Measurements from ENCODE around the gene SWT1. TPM values are rescaled to one million over a fixed set of nuclear protein-coding genes. Genes with fewer than 3 reads are reported as not detected.

Gene SWT1
- total RNA-seq, 4 donors from 2014 or later, result 3.9 to 12.0 (median 6.2) TPM

- Histone ChIP-seq H3K36me3 (peaks cover 7 to 44% of the 10 kb centered on the region in 2 donors), H3K27ac (no peak overlapping the region), H3K4me1 (peaks cover 0 to 21% (median 0%) of the 10 kb centered on the region in 3 donors), H3K27me3 (no peaks in the 10 kb centered on the region), H3K9me3 (no peaks in the 10 kb centered on the region), H3K4me3 (no peak overlapping the region)
- TF ChIP-seq POLR2AphosphoS5 (IDR thresholded peaks at IDR 0.05) (no peak), POLR2A (IDR thresholded peaks at IDR 0.05) (no peak)
- no peak for ATAC-seq
Observed at GRCh38 chr1:185295091-185295490, 138.1 kb downstream of the SWT1 start.

DNA sequence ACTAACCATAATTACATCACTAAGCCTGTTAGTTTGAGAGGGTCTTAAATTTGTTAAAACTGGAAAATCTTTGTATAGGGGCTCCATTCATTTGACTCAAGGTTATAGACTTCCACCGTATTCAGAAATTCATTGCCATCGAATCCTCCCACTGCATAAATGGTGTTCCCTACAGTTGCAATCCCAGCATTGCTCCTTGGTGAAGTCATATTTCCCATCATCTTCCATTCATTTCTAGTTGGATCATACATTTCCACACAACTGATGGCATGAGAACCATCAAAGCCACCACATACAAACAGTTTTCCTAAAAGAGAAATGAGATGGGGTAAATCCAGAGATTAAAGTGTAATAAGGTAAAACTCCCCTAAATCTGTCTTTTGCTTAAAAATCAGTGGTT is 141.0 kb downstream of the SWT1 start:
- WGBS, 2 donors (ENCODE audit: low coverage in 1 of 2), result 76 to 90% methylated on average over 2 of the region's 2 CpGs
- Histone ChIP-seq H3K27me3 (no peaks in the 10 kb centered on the region), H3K9me3 (no peaks in the 10 kb centered on the region), H3K36me3 (peaks cover 7 to 72% of the 10 kb centered on the region in 2 donors), H3K27ac (no peak overlapping the region), H3K4me3 (no peak overlapping the region), H3K4me1 (peaks cover 0 to 13% (median 0%) of the 10 kb centered on the region in 3 donors)
- no peak for ATAC-seq
- TF ChIP-seq POLR2AphosphoS5 (IDR thresholded peaks at IDR 0.05) (no peak), POLR2A (IDR thresholded peaks at IDR 0.05) (no peak), CTCF (IDR thresholded peaks at IDR 0.05) (no peak), EP300 (IDR thresholded peaks at IDR 0.05) (no peak)

- Histone ChIP-seq H3K27ac (no peak overlapping the region), H3K4me1 (no peaks in the 10 kb centered on the region), H3K36me3 (peaks cover 7 to 94% of the 10 kb centered on the region in 2 donors), H3K4me3 (no peak overlapping the region), H3K9me3 (no peaks in the 10 kb centered on the region), H3K27me3 (no peaks in the 10 kb centered on the region)
- WGBS, 2 donors (ENCODE audit: low coverage in 1 of 2), result 84 to 88% methylated on average over 6 of the region's 6 CpGs
- ATAC-seq, result no peak
- TF ChIP-seq POLR2AphosphoS5 (IDR thresholded peaks at IDR 0.05), result no peak
- no peak for TF ChIP-seq CTCF (IDR thresholded peaks at IDR 0.05)
Observed at GRCh38 chr1:185300152-185300551, 143.2 kb downstream of the SWT1 start.

GRCh38 chr1:185305419-185305818 is 148.5 kb downstream of the SWT1 start:
- WGBS, 2 donors (ENCODE audit: low coverage in 1 of 2), result 82 to 91% methylated on average over 3 of the region's 3 CpGs
- no peaks in the 10 kb centered on the region for H3K27me3 ChIP-seq
- no peak for TF ChIP-seq POLR2A (IDR thresholded peaks at IDR 0.05)
- TF ChIP-seq CTCF (IDR thresholded peaks at IDR 0.05), result no peak
- TF ChIP-seq EP300 (IDR thresholded peaks at IDR 0.05), result no peak
- TF ChIP-seq POLR2AphosphoS5 (IDR thresholded peaks at IDR 0.05), result no peak
- H3K4me3 ChIP-seq, result no peak overlapping the region
- H3K27ac ChIP-seq, result no peak overlapping the region
- no peak for ATAC-seq
- no peaks in the 10 kb centered on the region for H3K9me3 ChIP-seq
- peaks cover 0 to 10% (median 0%) of the 10 kb centered on the region in 3 donors for H3K4me1 ChIP-seq
- H3K36me3 ChIP-seq, result peaks cover 10 to 99% of the 10 kb centered on the region in 2 donors

DNA sequence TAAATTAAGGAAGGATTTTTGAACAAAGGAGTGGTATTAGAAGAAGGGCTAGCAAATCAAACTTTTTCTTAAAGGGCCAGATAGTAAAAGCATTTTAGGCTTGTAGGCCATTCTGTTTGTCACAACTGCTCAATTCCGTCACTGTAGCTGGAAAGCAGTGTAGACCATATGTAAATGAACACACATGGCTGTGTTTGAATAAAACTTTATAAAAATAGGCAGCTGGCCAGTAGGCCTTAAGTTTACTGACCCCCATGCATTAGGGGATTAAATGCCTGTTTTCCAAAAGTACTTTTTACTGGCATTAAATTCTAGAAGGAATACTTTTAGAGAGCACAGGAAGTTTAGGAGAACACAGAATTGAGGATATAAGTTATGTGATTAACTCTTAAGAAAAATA is 151.2 kb downstream of the SWT1 start:
- Histone ChIP-seq H3K4me1 (peaks cover 0 to 27% (median 0%) of the 10 kb centered on the region in 3 donors), H3K9me3 (no peaks in the 10 kb centered on the region), H3K36me3 (peaks cover 10 to 75% of the 10 kb centered on the region in 2 donors), H3K27me3 (no peaks in the 10 kb centered on the region), H3K27ac (no peak overlapping the region), H3K4me3 (no peak overlapping the region)
- no peak for ATAC-seq
- WGBS, 2 donors (ENCODE audit: low coverage in 1 of 2), result 86 to 100% methylated on average over 1 of the region's 1 CpG
- TF ChIP-seq POLR2A (IDR thresholded peaks at IDR 0.05) (no peak), CTCF (IDR thresholded peaks at IDR 0.05) (no peak), EP300 (IDR thresholded peaks at IDR 0.05) (no peak)

All from gastroesophageal sphincter (tissue), 4 donors.